ENCODE results near the gene PRDX2. TPM values are rescaled to one million over a fixed set of nuclear protein-coding genes. Genes with fewer than 3 reads are reported as not detected.

The PRDX2 gene
- total RNA-seq, 1 experiment from 2014 or later = 271 TPM

GRCh38 chr19:12843999-12844732 lies 42.6 kb upstream of the PRDX2 start:
- POLR2A ChIA-PET (ENCODE audit: unreplicated experiment) = interaction anchor here (0.6 kb wide), 1 partner anchor 51 kb away, joined by 8 read pairs; no protein-coding TSS in a partner anchor
- no TSS peak for BruUV-seq (replicated peaks)
- no peaks in the 10 kb centered on the region for H3K27me3 ChIP-seq (ENCODE audit: insufficient read depth, low read depth)
- H3K4me2 ChIP-seq = no peak overlapping the region
- no peak for TF ChIP-seq EZH2 (IDR thresholded peaks at IDR 0.05; ENCODE audit: low read depth)
- no peak for TF ChIP-seq CTCF (conservative IDR thresholded peaks at IDR 0.05)
- no peaks in the 10 kb centered on the region for H3K79me2 ChIP-seq (ENCODE audit: low read depth)
- H3K27ac ChIP-seq = no peak overlapping the region
- no peak overlapping the region for H2AFZ ChIP-seq
- CTCF ChIA-PET = interaction anchor here (0.6 to 0.7 kb wide), 2 partner anchors 487 to 888 kb away, joined by 4 read pairs; no protein-coding TSS in a partner anchor
- H3K36me3 ChIP-seq (ENCODE audit: low read depth) = no peaks in the 10 kb centered on the region
- H3F3A ChIP-seq (ENCODE audit: insufficient read depth, low read depth) = peaks cover 30% of the 10 kb centered on the region
- no peaks in the 10 kb centered on the region for H3K9me3 ChIP-seq (ENCODE audit: insufficient read depth, low read depth)
- no peak for DNase-seq
- peaks cover 10% of the 10 kb centered on the region; the same call in 1 of the 2 replicates for H3K4me1 ChIP-seq (replicated peaks; ENCODE audit: insufficient read depth)
- H3K4me3 ChIP-seq = no peak overlapping the region
- H3K9me2 ChIP-seq (ENCODE audit: insufficient read depth) = no peaks in the 10 kb centered on the region
- intact Hi-C loops (cut with micrococcal nuclease; ENCODE audit: unreplicated experiment) = no loop called here
- no peaks in the 10 kb centered on the region for H4K20me1 ChIP-seq (ENCODE audit: insufficient read depth)

GRCh38 chr19:12843328-12843727 lies 41.7 kb upstream of the PRDX2 start:
- no peak for DNase-seq
- ChIA-PET CTCF (no interaction called here), POLR2A (ENCODE audit: unreplicated experiment) (no interaction called here)
- TF ChIP-seq EZH2 (IDR thresholded peaks at IDR 0.05; ENCODE audit: low read depth) = no peak
- no peak for TF ChIP-seq CTCF (conservative IDR thresholded peaks at IDR 0.05)
- H3K4me2 ChIP-seq = no peak overlapping the region
- no peaks in the 10 kb centered on the region for H3K79me2 ChIP-seq (ENCODE audit: low read depth)
- H2AFZ ChIP-seq = no peak overlapping the region
- H3K4me1 ChIP-seq (replicated peaks; ENCODE audit: insufficient read depth) = peaks cover 10% of the 10 kb centered on the region; the same call in 1 of the 2 replicates
- H3F3A ChIP-seq (ENCODE audit: insufficient read depth, low read depth) = peaks cover 33% of the 10 kb centered on the region
- intact Hi-C loops (cut with micrococcal nuclease; ENCODE audit: unreplicated experiment) = no loop called here
- no peaks in the 10 kb centered on the region for H3K9me3 ChIP-seq (ENCODE audit: insufficient read depth, low read depth)
- H3K9me2 ChIP-seq (ENCODE audit: insufficient read depth) = no peaks in the 10 kb centered on the region
- H4K20me1 ChIP-seq (ENCODE audit: insufficient read depth) = no peaks in the 10 kb centered on the region
- no TSS peak for BruUV-seq (replicated peaks)
- no peak overlapping the region for H3K4me3 ChIP-seq
- H3K27ac ChIP-seq = no peak overlapping the region
- H3K36me3 ChIP-seq (ENCODE audit: low read depth) = no peaks in the 10 kb centered on the region
- H3K27me3 ChIP-seq (ENCODE audit: insufficient read depth, low read depth) = no peaks in the 10 kb centered on the region

- Histone ChIP-seq H3K36me3 (ENCODE audit: low read depth) (no peaks in the 10 kb centered on the region), H3K4me3 (no peak overlapping the region), H3F3A (ENCODE audit: insufficient read depth, low read depth) (peaks cover 38% of the 10 kb centered on the region), H2AFZ (no peak overlapping the region), H3K27ac (no peak overlapping the region), H3K9me3 (ENCODE audit: insufficient read depth, low read depth) (no peaks in the 10 kb centered on the region), H3K9me2 (ENCODE audit: insufficient read depth) (no peaks in the 10 kb centered on the region), H4K20me1 (ENCODE audit: insufficient read depth) (no peaks in the 10 kb centered on the region), H3K4me2 (no peak overlapping the region), H3K4me1 (replicated peaks; ENCODE audit: insufficient read depth) (peaks cover 16% of the 10 kb centered on the region), H3K79me2 (ENCODE audit: low read depth) (no peaks in the 10 kb centered on the region), H3K27me3 (ENCODE audit: insufficient read depth, low read depth) (no peaks in the 10 kb centered on the region)
- TF ChIP-seq CTCF (conservative IDR thresholded peaks at IDR 0.05) (no peak), EZH2 (IDR thresholded peaks at IDR 0.05; ENCODE audit: low read depth) (no peak)
- intact Hi-C loops (cut with micrococcal nuclease; ENCODE audit: unreplicated experiment) = no loop called here
- ChIA-PET CTCF (interaction anchor here (0.6 kb wide), 1 partner anchor 76 kb away, joined by 4 read pairs; no protein-coding TSS in a partner anchor), POLR2A (ENCODE audit: unreplicated experiment) (no interaction called here)
- DNase-seq = no peak
- no TSS peak for BruUV-seq (replicated peaks)
Observed at GRCh38 chr19:12842511-12842910, 40.9 kb upstream of the PRDX2 start.
